ENCODE results near the gene HOXC12. TPM values are rescaled to one million over a fixed set of nuclear protein-coding genes. Genes with fewer than 3 reads are reported as not detected.

The HOXC12 gene
- total RNA-seq, 1 experiment from 2014 or later, result not detected

GRCh38 chr12:54004841-54005530, 50.3 kb downstream of the HOXC12 start:
- intact Hi-C loops (cut with micrococcal nuclease; ENCODE audit: unreplicated experiment), result no loop called here
- Mint-ChIP-seq H3K4me3 (ENCODE audit: low read depth, unreplicated experiment) (no peak overlapping the region), H3K27ac (ENCODE audit: unreplicated experiment) (no peak overlapping the region), H3K4me1 (ENCODE audit: low read depth, unreplicated experiment) (peaks cover 8% of the 10 kb centered on the region), H3K36me3 (ENCODE audit: insufficient read depth, unreplicated experiment) (peaks cover 12% of the 10 kb centered on the region), H3K9me3 (ENCODE audit: low read depth, unreplicated experiment) (no peaks in the 10 kb centered on the region), H3K27me3 (ENCODE audit: unreplicated experiment) (peaks cover 97% of the 10 kb centered on the region)
- TF ChIP-seq CTCF (IDR thresholded peaks at IDR 0.05; ENCODE audit: unreplicated experiment), result no peak
- CTCF ChIA-PET, result interaction anchor here (2.0 to 2.7 kb wide), 4 partner anchors 187 to 202 kb away, joined by 9 to 45 read pairs (median 19); no protein-coding TSS in a partner anchor
- BruUV-seq (replicated peaks), result no TSS peak
- DNase-seq, result no peak

GRCh38 chr12:54005531-54005852, 50.8 kb downstream of the HOXC12 start:
- Mint-ChIP-seq H3K4me3 (ENCODE audit: low read depth, unreplicated experiment) (no peak overlapping the region), H3K36me3 (ENCODE audit: insufficient read depth, unreplicated experiment) (peaks cover 7% of the 10 kb centered on the region), H3K27ac (ENCODE audit: unreplicated experiment) (no peak overlapping the region), H3K9me3 (ENCODE audit: low read depth, unreplicated experiment) (no peaks in the 10 kb centered on the region), H3K4me1 (ENCODE audit: low read depth, unreplicated experiment) (peaks cover 8% of the 10 kb centered on the region), H3K27me3 (ENCODE audit: unreplicated experiment) (peaks cover 100% of the 10 kb centered on the region)
- intact Hi-C loops (cut with micrococcal nuclease; ENCODE audit: unreplicated experiment), result no loop called here
- BruUV-seq (replicated peaks), result no TSS peak
- TF ChIP-seq CTCF (IDR thresholded peaks at IDR 0.05; ENCODE audit: unreplicated experiment), result no peak
- CTCF ChIA-PET, result interaction anchor here (0.6 to 2.7 kb wide), 10 partner anchors 12 to 248 kb away, joined by 3 to 45 read pairs (median 7); partner anchors contain the start of genes HOXC5 and HOXC6
- no peak for DNase-seq

- TF ChIP-seq CTCF (IDR thresholded peaks at IDR 0.05; ENCODE audit: unreplicated experiment), result peak; percentile 95
- Mint-ChIP-seq H3K4me1 (ENCODE audit: low read depth, unreplicated experiment) (peaks cover 11% of the 10 kb centered on the region), H3K9me3 (ENCODE audit: low read depth, unreplicated experiment) (no peaks in the 10 kb centered on the region), H3K27ac (ENCODE audit: unreplicated experiment) (no peak overlapping the region), H3K36me3 (ENCODE audit: insufficient read depth, unreplicated experiment) (peaks cover 4% of the 10 kb centered on the region), H3K27me3 (ENCODE audit: unreplicated experiment) (peaks cover 100% of the 10 kb centered on the region), H3K4me3 (ENCODE audit: low read depth, unreplicated experiment) (peak overlapping the region; percentile 28)
- no TSS peak for BruUV-seq (replicated peaks)
- CTCF ChIA-PET, result interaction anchor here (0.6 to 2.7 kb wide), 10 partner anchors 11 to 249 kb away, joined by 3 to 45 read pairs (median 7); partner anchors contain the start of genes HOXC5 and HOXC6
- intact Hi-C loops (cut with micrococcal nuclease; ENCODE audit: unreplicated experiment), result loop anchor here (1.0 to 2.0 kb wide), 2 partner anchors 195 to 201 kb away; no protein-coding TSS in a partner anchor
- DNase-seq, result peak; percentile 90
Observed at GRCh38 chr12:54005853-54006558, 51.3 kb downstream of the HOXC12 start.

- Mint-ChIP-seq H3K36me3 (ENCODE audit: insufficient read depth, unreplicated experiment) (peaks cover 4% of the 10 kb centered on the region), H3K4me3 (ENCODE audit: low read depth, unreplicated experiment) (peak overlapping the region; percentile 28), H3K27ac (ENCODE audit: unreplicated experiment) (no peak overlapping the region), H3K9me3 (ENCODE audit: low read depth, unreplicated experiment) (no peaks in the 10 kb centered on the region), H3K4me1 (ENCODE audit: low read depth, unreplicated experiment) (peaks cover 18% of the 10 kb centered on the region), H3K27me3 (ENCODE audit: unreplicated experiment) (peaks cover 100% of the 10 kb centered on the region)
- CTCF ChIA-PET, result interaction anchor here (0.6 to 2.7 kb wide), 7 partner anchors 10 to 200 kb away, joined by 3 to 45 read pairs (median 10); partner anchors contain the start of gene HOXC5
- intact Hi-C loops (cut with micrococcal nuclease; ENCODE audit: unreplicated experiment), result loop anchor here (1.0 to 2.0 kb wide), 2 partner anchors 194 to 201 kb away; no protein-coding TSS in a partner anchor
- no TSS peak for BruUV-seq (replicated peaks)
- no peak for TF ChIP-seq CTCF (IDR thresholded peaks at IDR 0.05; ENCODE audit: unreplicated experiment)
- no peak for DNase-seq
Observed at GRCh38 chr12:54006559-54007220, 52.0 kb downstream of the HOXC12 start.
